Measurements from ENCODE around the gene B4GALT2. TPM values are rescaled to one million over a fixed set of nuclear protein-coding genes. Genes with fewer than 3 reads are reported as not detected.

B4GALT2 gene
- total and polyA plus RNA-seq, 10 of the 15 experiments (the other 5 are each of a cell fraction or from before 2014, with no cell fraction given) = 0.98 to 61.0 (median 23.4) TPM

DNA sequence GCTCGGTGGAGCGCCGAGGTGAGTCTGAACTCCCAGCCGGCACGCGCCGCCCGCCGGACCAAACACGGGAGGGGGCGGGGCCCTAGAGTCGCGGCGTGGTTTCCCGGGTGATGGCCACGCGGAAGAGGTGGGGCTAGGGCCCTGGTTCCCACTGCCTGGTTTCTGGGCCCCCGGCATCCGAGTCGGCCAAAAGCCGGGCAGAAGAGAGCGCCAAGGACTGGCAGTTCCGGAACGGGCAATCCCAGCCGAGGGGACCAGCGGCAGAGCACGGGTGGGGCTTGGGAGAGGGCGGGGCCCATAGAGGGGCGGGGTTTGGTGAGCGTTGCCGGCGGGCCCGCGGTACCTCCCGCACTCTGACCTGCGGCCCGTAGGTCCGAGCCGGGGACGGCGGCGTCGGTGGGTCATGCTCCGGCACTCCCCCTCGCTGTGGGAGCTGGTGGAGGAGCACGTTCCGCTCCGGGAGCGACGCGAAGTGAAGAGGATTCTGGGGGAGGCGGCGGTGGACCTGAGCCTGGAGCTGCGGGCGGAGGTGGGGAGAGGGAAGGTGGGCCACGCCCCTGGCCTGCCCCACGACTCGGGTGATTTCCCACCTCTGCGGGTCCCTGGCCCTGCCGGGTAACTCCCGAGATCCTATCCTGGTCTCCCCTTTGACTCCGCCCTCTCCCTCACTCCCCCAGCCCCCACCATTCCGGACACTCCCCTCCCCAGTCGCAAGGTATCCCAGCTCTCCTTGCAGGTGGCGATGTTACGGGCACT, 12.6 kb downstream of the B4GALT2 start, which contains the start of gene CCDC24 (continued):
- TF ChIP-seq, protein P1, sequence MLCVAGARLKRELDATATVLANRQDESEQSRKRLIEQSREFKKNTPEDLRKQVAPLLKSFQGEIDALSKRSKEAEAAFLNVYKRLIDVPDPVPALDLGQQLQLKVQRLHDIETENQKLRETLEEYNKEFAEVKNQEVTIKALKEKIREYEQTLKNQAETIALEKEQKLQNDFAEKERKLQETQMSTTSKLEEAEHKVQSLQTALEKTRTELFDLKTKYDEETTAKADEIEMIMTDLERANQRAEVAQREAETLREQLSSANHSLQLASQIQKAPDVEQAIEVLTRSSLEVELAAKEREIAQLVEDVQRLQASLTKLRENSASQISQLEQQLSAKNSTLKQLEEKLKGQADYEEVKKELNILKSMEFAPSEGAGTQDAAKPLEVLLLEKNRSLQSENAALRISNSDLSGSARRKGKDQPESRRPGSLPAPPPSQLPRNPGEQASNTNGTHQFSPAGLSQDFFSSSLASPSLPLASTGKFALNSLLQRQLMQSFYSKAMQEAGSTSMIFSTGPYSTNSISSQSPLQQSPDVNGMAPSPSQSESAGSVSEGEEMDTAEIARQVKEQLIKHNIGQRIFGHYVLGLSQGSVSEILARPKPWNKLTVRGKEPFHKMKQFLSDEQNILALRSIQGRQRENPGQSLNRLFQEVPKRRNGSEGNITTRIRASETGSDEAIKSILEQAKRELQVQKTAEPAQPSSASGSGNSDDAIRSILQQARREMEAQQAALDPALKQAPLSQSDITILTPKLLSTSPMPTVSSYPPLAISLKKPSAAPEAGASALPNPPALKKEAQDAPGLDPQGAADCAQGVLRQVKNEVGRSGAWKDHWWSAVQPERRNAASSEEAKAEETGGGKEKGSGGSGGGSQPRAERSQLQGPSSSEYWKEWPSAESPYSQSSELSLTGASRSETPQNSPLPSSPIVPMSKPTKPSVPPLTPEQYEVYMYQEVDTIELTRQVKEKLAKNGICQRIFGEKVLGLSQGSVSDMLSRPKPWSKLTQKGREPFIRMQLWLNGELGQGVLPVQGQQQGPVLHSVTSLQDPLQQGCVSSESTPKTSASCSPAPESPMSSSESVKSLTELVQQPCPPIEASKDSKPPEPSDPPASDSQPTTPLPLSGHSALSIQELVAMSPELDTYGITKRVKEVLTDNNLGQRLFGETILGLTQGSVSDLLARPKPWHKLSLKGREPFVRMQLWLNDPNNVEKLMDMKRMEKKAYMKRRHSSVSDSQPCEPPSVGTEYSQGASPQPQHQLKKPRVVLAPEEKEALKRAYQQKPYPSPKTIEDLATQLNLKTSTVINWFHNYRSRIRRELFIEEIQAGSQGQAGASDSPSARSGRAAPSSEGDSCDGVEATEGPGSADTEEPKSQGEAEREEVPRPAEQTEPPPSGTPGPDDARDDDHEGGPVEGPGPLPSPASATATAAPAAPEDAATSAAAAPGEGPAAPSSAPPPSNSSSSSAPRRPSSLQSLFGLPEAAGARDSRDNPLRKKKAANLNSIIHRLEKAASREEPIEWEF (IDR thresholded peaks at IDR 0.05; ENCODE audit: insufficient replicate concordance, low read depth, low read length) = no peak
- 0 out of 2 replicates have a peak, but pooled peaks have one; percentile 15 for TF ChIP-seq CREM (IDR thresholded peaks at IDR 0.05; ENCODE audit: low read depth)
- TF ChIP-seq NFYB (IDR thresholded peaks at IDR 0.05; ENCODE audit: insufficient read depth, low read depth, low read length) = no peak
- TF ChIP-seq MXI1 (IDR thresholded peaks at IDR 0.05; ENCODE audit: low read depth, low read length) = peak; percentile 95
- TF ChIP-seq SRF (IDR thresholded peaks at IDR 0.05; ENCODE audit: low read depth in 2 of 2, low read length in 2 of 2) = 0 out of 4 replicates have a peak, but pooled peaks of 1 of the 2 experiments have one; percentile 27
- TF ChIP-seq IKZF2 (IDR thresholded peaks at IDR 0.05) = peak in 1 of 2 experiments; percentile 5; a peak in 1 of 4 replicates
- TF ChIP-seq SIN3A (IDR thresholded peaks at IDR 0.05; ENCODE audit: low read depth, low read length) = peak; percentile 88; the same call in 1 of the 2 replicates
- TF ChIP-seq ETV6 (conservative IDR thresholded peaks at IDR 0.05 in 1 of 2, IDR thresholded peaks at IDR 0.05 in 1 of 2; ENCODE audit: borderline replicate concordance in 1 of 2, low read depth in 1 of 2) = no peak
- no peak for TF ChIP-seq PML (IDR thresholded peaks at IDR 0.05; ENCODE audit: low read length)
- TF ChIP-seq, protein P2, sequence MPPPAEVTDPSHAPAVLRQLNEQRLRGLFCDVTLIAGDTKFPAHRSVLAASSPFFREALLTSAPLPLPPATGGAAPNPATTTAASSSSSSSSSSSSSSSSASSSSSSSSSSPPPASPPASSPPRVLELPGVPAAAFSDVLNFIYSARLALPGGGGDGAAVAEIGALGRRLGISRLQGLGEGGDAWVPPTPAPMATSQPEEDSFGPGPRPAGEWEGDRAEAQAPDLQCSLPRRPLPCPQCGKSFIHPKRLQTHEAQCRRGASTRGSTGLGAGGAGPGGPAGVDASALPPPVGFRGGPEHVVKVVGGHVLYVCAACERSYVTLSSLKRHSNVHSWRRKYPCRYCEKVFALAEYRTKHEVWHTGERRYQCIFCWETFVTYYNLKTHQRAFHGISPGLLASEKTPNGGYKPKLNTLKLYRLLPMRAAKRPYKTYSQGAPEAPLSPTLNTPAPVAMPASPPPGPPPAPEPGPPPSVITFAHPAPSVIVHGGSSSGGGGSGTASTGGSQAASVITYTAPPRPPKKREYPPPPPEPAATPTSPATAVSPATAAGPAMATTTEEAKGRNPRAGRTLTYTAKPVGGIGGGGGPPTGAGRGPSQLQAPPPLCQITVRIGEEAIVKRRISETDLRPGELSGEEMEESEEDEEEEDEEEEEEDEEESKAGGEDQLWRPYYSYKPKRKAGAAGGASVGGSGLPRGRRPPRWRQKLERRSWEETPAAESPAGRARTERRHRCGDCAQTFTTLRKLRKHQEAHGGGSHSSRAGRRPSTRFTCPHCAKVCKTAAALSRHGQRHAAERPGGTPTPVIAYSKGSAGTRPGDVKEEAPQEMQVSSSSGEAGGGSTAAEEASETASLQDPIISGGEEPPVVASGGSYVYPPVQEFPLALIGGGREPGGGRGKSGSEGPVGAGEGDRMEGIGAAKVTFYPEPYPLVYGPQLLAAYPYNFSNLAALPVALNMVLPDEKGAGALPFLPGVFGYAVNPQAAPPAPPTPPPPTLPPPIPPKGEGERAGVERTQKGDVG (CRISPR knock-in tag; IDR thresholded peaks at IDR 0.05) = no peak
- no peak for TF ChIP-seq RELA (IDR thresholded peaks at IDR 0.05; ENCODE audit: borderline replicate concordance, partially characterized antibody)
- TF ChIP-seq ZNF207 (IDR thresholded peaks at IDR 0.05; ENCODE audit: borderline replicate concordance) = no peak
- peak; percentile 95 to 98 for TF ChIP-seq BHLHE40 (IDR thresholded peaks at IDR 0.05; ENCODE audit: borderline replicate concordance in 1 of 2, low read depth in 2 of 2, low read length in 1 of 2)
- no peak for TF ChIP-seq NFXL1 (IDR thresholded peaks at IDR 0.05; ENCODE audit: borderline replicate concordance)
- 0 out of 2 replicates have a peak, but pooled peaks have one; percentile 40 for TF ChIP-seq LARP7 (IDR thresholded peaks at IDR 0.05)
- TF ChIP-seq MEF2A (IDR thresholded peaks at IDR 0.05; ENCODE audit: insufficient read depth, low read depth, low read length) = no peak
- peak; percentile 74 for TF ChIP-seq MEF2B (IDR thresholded peaks at IDR 0.05; ENCODE audit: partially characterized antibody, poor library complexity, severe bottlenecking)
- no peak for TF ChIP-seq POLR2AphosphoS2 (IDR thresholded peaks at IDR 0.05; ENCODE audit: low read depth, low read length)
- TF ChIP-seq, protein P3, sequence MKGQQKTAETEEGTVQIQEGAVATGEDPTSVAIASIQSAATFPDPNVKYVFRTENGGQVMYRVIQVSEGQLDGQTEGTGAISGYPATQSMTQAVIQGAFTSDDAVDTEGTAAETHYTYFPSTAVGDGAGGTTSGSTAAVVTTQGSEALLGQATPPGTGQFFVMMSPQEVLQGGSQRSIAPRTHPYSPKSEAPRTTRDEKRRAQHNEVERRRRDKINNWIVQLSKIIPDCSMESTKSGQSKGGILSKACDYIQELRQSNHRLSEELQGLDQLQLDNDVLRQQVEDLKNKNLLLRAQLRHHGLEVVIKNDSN (IDR thresholded peaks at IDR 0.05; ENCODE audit: borderline replicate concordance, extremely low read length, insufficient read depth, low read depth, low read length) = peak; percentile 34

Measured in GM12878 (cell line).